HCT116 (cell line): ENCODE measurements around the gene SNRPA. TPM values are rescaled to one million over a fixed set of nuclear protein-coding genes. Genes with fewer than 3 reads are reported as not detected.
A peak's percentile ranks its signal among the peaks of the same experiment; 100 is the strongest.

Experiments
- ATAC-seq: fragments of 200-7000 bp; cut with Tn5 transposase; 2 replicates; pipeline ENCODE4 v1.9.1; 2020; ENCODE audit warnings: mild to moderate bottlenecking, moderate library complexity
- BruUV-seq: library from RNA; stranded (reverse); fragments of 400-500 nt; replicated peaks from 2 replicates; lab custom pipeline; 2021; lab: Mats Ljungman, UMichigan
- CTCF ChIA-PET: fragments of 300-600 bp; sonication (Branson Sonifier 250); formaldehyde crosslinking; loops from one replicate; lab custom pipeline; 2021; ENCODE audit warnings: antibody characterized with exemption; lab: Charles Lee
- POLR2A ChIA-PET: fragments of 300-600, 350-600 bp; sonication (Branson Sonifier 250); formaldehyde crosslinking; loops from one replicate; lab custom pipeline; 2021; ENCODE audit warnings: antibody characterized with exemption; lab: Charles Lee
- RAD21 ChIA-PET, 2 experiments: fragments of 300-600 bp; sonication (Branson Sonifier 250); formaldehyde crosslinking; loops; one replicate each; lab custom pipeline; 2023; ENCODE audit warnings: low total read pairs in 2 of 2; ENCODE audit not compliant: uncharacterized antibody in 2 of 2, unreplicated experiment in 2 of 2, low non-redundant PET in 1 of 2; lab: Charles Lee
- DNase-seq: peaks from one replicate; pipeline ENCODE4 v3.0.0-alpha.2; 2010; ENCODE audit warnings: low read depth, low spot score
- H2AFZ ChIP-seq: fragments of 200-600 bp; shearing (Covaris generic), sonication (generic); 2 replicates; pipeline ENCODE4 v1.6.1; 2017; ENCODE audit warnings: low read depth, mixed run types, mixed read lengths, antibody characterized with exemption, low read length; ENCODE audit not compliant: poor library complexity, severe bottlenecking
- H3K27ac ChIP-seq: 2 replicates; pipeline ENCODE4 v1.5.1; 2012; ENCODE audit warnings: low read depth, low read length
- H3K27me3 ChIP-seq: fragments of 200-600 bp; sonication (generic); 2 replicates; pipeline ENCODE4 v1.6.1; 2016; ENCODE audit warnings: mixed run types, low read length, mixed read lengths; ENCODE audit not compliant: insufficient read depth
- H3K36me3 ChIP-seq, 2 experiments: fragments of 200-500 bp in 1 of 2; fragments of 200-600 bp in 1 of 2; sonication (Bioruptor generic) in 1 of 2; sonication (generic) in 1 of 2; 2 replicates each; pipeline versions ENCODE4 v1.5.1 to v1.6.1; 2014 to 2016; ENCODE audit warnings: low read length in 2 of 2, inconsistent platforms in 1 of 2, mixed read lengths in 1 of 2, mixed run types in 1 of 2; ENCODE audit not compliant: insufficient read depth in 2 of 2, control insufficient read depth in 1 of 2
- H3K4me1 ChIP-seq, 2 experiments: fragments of 200-600 bp in 1 of 2; sonication (generic) in 1 of 2; 2 replicates each; pipeline versions ENCODE4 v1.5.1 to v1.6.1; 2012 to 2017; ENCODE audit warnings: low read length in 2 of 2, inconsistent platforms in 1 of 2, mild to moderate bottlenecking in 1 of 2, mixed read lengths in 1 of 2, mixed run types in 1 of 2, moderate library complexity in 1 of 2; ENCODE audit not compliant: insufficient read depth in 2 of 2, control insufficient read depth in 1 of 2
- H3K4me2 ChIP-seq: fragments of 200-600 bp; sonication (generic); 2 replicates; pipeline ENCODE4 v1.6.1; 2017; ENCODE audit warnings: mixed run types, low read length, mixed read lengths
- H3K4me3 ChIP-seq, 2 experiments: fragments of 200-600 bp in 1 of 2; sonication (generic) in 1 of 2; replicated peaks in 1 of 2; 2 replicates each; pipeline ENCODE4 v1.5.1; 2011 to 2016; ENCODE audit warnings: low read length in 2 of 2, control low read depth in 1 of 2, low read depth in 1 of 2, mild to moderate bottlenecking in 1 of 2, mixed read lengths in 1 of 2, mixed run types in 1 of 2
- H3K79me2 ChIP-seq: fragments of 200-600 bp; sonication (generic); 2 replicates; pipeline ENCODE4 v1.6.1; 2017; ENCODE audit warnings: mild to moderate bottlenecking, mixed run types, low read length, moderate library complexity, mixed read lengths; ENCODE audit not compliant: insufficient read depth
- H3K9ac ChIP-seq: fragments of 200-600 bp; sonication (generic); 2 replicates; pipeline ENCODE4 v1.6.1; 2016; ENCODE audit warnings: low read length, mixed read lengths
- H3K9me2 ChIP-seq: fragments of 200-600 bp; sonication (generic), shearing (Covaris generic); 2 replicates; pipeline ENCODE4 v1.6.1; 2017; ENCODE audit warnings: mixed run types, mild to moderate bottlenecking, moderate library complexity; ENCODE audit not compliant: insufficient read depth
- H3K9me3 ChIP-seq, 2 experiments: fragments of 200-500 bp in 1 of 2; fragments of 200-600 bp in 1 of 2; sonication (Bioruptor generic) in 1 of 2; sonication (generic) in 1 of 2; 2 replicates each; pipeline ENCODE4 v1.6.1; 2014 to 2017; ENCODE audit warnings: low read length in 2 of 2, mixed read lengths in 2 of 2, inconsistent platforms in 1 of 2, low read depth in 1 of 2, mild to moderate bottlenecking in 1 of 2, mixed run types in 1 of 2, moderate library complexity in 1 of 2; ENCODE audit not compliant: control insufficient read depth in 1 of 2, insufficient read depth in 1 of 2
- H4K20me1 ChIP-seq: fragments of 200-600 bp; sonication (generic), shearing (Covaris generic); 2 replicates; pipeline ENCODE4 v1.6.1; 2017; ENCODE audit warnings: mixed run types, mild to moderate bottlenecking, moderate library complexity; ENCODE audit not compliant: insufficient read depth
- EZH2 ChIP-seq: fragments of 200-600 bp; sonication (generic); IDR thresholded peaks from 2 replicates; pipeline ENCODE4 v1.6.1; 2017; ENCODE audit warnings: antibody characterized with exemption, mixed run types
- MAX ChIP-seq: IDR thresholded peaks from 2 replicates; pipeline ENCODE4 v1.6.1; 2012
- POLR2A ChIP-seq: IDR thresholded peaks from 2 replicates; pipeline ENCODE4 v1.7.0; 2011; ENCODE audit warnings: borderline replicate concordance; ENCODE audit not compliant: insufficient read depth, insufficient read length; ENCODE audit errors: extremely low read depth
- RAD21 ChIP-seq: IDR thresholded peaks from 2 replicates; pipeline ENCODE4 v1.6.1; 2012; ENCODE audit warnings: low read depth, mild to moderate bottlenecking
- YY1 ChIP-seq: IDR thresholded peaks from 2 replicates; pipeline ENCODE4 v1.6.1; 2011; ENCODE audit warnings: low read length, low read depth, moderate library complexity, mild to moderate bottlenecking; ENCODE audit not compliant: insufficient replicate concordance; ENCODE audit errors: extremely low read depth
- ZFX ChIP-seq: fragments of 450-650 bp; IDR thresholded peaks from 2 replicates; pipeline ENCODE4 v1.6.1; 2017
- ZNF274 ChIP-seq: fragments of 200-500 bp; sonication (Bioruptor generic); IDR thresholded peaks from 2 replicates; pipeline ENCODE4 v1.6.1; 2014; ENCODE audit warnings: mild to moderate bottlenecking, low read depth, low read length, inconsistent platforms
- intact Hi-C: fragments of 100-400 bp; cut with micrococcal nuclease; formaldehyde crosslinking; loops from 2 replicates; pipeline ENCODE4 v1.10.0; 2022
- total RNA-seq: library from RNA; stranded (reverse); gene quantifications from one replicate; pipeline ENCODE4 v1.2.1, GENCODE V29; 2021; ENCODE audit not compliant: unreplicated experiment

Gene SNRPA
- total RNA-seq, 1 experiment from 2014 or later, result 170 TPM

GRCh38 chr19:40716482-40717324, 34.3 kb upstream of the SNRPA start, which contains the start of the genes COQ8B and ITPKC (continued):
- TF ChIP-seq YY1, result peak; percentile 21
- peak; percentile 41; the same call in 1 of the 2 replicates for TF ChIP-seq MAX
- no peak for TF ChIP-seq POLR2A
- TF ChIP-seq EZH2, result no peak
- peak; percentile 90 for TF ChIP-seq ZFX
- no peak for TF ChIP-seq RAD21

GRCh38 chr19:40717325-40717879, 33.6 kb upstream of the SNRPA start:
- no peak for ATAC-seq
- ChIA-PET RAD21 (no interaction called here), CTCF (no interaction called here), POLR2A (interaction anchor here (1.0 to 1.9 kb wide), 5 partner anchors 8 to 60 kb away, joined by 4 to 11 read pairs (median 4); partner anchors contain the start of genes ACTMAP, RAB4B and SNRPA)
- Histone ChIP-seq H2AFZ (no peak overlapping the region), H3K4me2 (peak overlapping the region; percentile 97), H3K4me1 (peaks cover 13 to 67% of the 10 kb centered on the region in 2 experiments), H3K9ac (peak overlapping the region; percentile 95), H3K4me3 (peak overlapping the region; percentile 63 to 84), H3K9me3 (no peaks in the 10 kb centered on the region), H3K27ac (peak overlapping the region; percentile 92), H3K27me3 (no peaks in the 10 kb centered on the region), H3K9me2 (no peaks in the 10 kb centered on the region), H4K20me1 (no peaks in the 10 kb centered on the region), H3K79me2 (peaks cover 56% of the 10 kb centered on the region), H3K36me3 (peaks cover 0 to 3% of the 10 kb centered on the region in 2 experiments; a peak in 2 of 4 replicates)
- intact Hi-C loops, result loop anchor here (2.0 to 5.0 kb wide), 3 partner anchors 33 to 80 kb away; partner anchors contain the start of genes ACTMAP, EGLN2 and SNRPA
- TF ChIP-seq ZFX (peak; percentile 69), ZNF274 (no peak)
- BruUV-seq, result no TSS peak
- DNase-seq, result no peak
